Mesenteric fat pad (tissue), 1 donor: Measurements from ENCODE around the gene ZNF444. TPM values are rescaled to one million over a fixed set of nuclear protein-coding genes. Genes with fewer than 3 reads are reported as not detected.
A peak's percentile ranks its signal among the peaks of the same experiment; 100 is the strongest.
"Not testable (repeated sequence)": the region's sequence is repeated elsewhere in the genome, so short reads cannot be mapped to it uniquely, and the experiment has no call there.

Experiments
- DNase-seq: peaks from one replicate; pipeline ENCODE4 v3.0.0-alpha.2; 2020; ENCODE audit warnings: low spot score
- long read RNA-seq: library from polyadenylated mRNA; unstranded; transcript quantifications from one replicate; pipeline ENCODE4 v2.0.0, GENCODE V29; 2020
- total RNA-seq: library from RNA; stranded (reverse); fragmentation: NEBNext Ultra II Directional; extraction: Animal tissue kit (Norgen Biotek cat#: 25700); gene quantifications from one replicate; pipeline ENCODE4 v1.2.1, GENCODE V29; 2021
- donor health status: DM: yes; HTN: yes; CAD: no.

ZNF444 gene
- total RNA-seq = 17.3 TPM
- long read RNA-seq, transcript ZNF444-201 (5 exons, 2,042 nt) = major isoform, 12 of 25 reads
- long read RNA-seq, partial matches to known transcripts = 7 of 25 reads
- long read RNA-seq, other reads (novel, unspliced or antisense) = 4 of 25 reads

DNA sequence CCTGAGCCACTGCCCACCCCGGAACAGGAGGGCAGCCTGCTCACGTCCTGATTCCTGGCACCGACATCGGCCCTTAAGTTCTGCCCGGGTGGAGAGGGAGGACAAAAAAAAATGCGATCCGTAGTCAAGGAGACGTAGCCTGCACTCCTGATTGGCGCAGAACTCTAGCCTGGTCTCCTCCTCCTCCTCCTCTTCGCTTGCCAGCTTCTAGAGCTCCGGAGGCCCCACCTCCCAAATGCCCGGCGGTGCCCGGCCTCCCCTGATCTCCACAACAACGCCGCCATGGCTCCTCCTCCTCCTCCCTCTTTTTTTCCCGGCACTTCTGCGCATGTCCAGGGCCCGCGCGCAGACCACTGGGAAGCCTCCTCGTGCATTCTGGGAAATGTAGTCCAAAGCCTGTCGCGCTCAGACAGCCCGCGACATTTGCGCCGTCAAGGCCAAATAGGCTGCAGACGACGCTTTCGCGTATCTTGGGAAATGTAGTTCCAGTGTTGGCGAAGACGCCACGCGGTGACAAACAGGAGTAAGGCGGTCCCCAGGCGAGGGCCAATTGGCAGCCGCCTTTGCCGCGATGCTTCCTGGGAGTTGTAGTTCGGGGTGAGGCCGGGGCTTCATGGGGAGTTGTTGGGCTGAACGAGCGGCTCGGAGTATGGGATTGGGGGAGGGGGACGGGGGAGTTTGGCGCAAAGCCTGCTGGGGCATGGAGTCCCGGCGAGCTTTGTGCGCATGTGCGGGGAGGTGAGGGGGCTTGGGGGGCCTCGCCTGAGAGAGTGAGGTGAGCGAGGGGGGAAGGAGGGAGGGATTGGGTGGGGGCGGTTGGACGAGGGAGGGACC is at the start of gene ZNF444:
TSS of gene ZNF444 (plus strand) at position 705 of the 834 bp plus-strand sequence. CDS start 5,625 bp downstream, outside the sequence.
- DNase-seq = peak; percentile 100

DNA sequence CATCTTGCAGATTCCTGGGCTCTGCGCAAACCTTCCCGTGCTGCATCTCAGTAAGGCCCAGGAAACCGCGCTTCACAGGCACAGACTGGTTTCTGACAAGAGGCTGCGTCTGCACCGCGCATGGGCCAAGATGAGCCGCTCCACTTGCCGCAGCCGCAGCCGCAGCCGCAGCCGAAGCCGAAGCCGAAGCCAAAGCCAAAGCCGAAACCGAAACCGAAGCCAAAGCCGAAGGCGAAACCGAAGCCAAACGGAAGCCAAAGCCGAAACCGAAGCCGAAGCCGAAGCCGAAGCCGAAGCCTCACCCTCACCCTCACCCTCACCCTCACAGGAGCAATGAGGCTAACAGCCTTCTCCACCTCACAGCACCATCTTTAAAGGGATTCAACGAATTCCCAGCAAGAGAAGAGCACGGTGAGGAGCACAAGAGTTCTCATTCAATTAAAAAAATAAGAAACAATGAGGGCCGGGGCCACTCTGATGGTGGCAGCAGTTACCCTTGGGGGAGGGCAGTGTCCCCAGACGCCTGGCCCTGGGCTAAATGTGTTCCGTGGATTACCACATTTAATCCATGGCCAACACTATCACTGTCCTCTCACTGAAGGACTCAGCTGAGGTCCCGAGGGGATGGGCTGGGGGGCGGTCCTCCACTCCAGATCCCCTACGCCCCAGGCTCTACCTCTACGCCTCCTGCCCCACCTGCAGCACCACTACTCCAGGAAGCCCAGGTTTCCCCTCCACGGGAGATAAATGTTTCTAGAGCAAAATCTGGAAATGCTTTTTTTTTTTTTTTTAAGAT is 49.1 kb upstream of the ZNF444 start:
- DNase-seq = no peak

DNA sequence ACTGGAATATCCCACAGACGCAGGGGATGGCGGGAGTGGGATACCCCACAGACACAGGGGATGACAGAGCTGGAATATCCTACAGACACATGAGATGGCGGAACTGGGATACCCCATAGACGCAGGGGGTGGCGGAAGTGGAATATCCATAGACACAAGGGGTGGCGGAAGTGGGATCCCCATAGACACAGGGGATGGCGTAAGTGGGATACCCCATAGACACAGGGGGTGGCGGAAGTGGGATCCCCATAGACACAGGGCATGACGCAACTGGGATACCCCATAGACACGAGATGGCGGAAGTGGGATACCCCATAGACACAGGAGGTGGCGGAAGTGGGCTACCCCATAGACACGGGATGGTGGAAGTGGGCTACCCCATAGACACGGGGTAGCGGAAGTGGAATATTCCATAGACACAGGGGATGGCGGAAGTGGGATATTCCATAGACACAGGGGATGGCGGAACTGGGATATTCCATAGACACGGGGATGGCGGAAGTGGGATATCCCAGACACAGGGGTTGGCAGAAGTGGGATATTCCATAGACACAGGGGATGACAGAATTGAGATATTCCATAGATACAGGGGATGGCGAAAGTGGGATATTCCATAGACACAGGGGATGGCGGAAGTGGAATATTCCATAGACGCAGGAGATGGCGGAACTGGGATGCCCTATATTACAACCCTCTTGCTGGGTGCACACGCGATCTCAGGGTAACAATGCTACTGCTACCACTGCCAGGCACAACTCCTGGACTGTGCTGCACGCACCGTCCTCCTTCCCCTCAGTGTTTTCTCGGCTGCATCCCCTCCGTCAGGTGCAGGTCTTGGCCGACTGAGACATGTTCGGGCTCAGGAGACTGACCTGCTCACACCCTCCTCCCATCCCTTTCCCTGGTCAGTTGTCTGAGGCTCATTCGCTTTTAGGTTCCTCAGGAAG is 48.1 kb upstream of the ZNF444 start:
- no peak for DNase-seq

GRCh38 chr19:56094449-56094848 is 46.6 kb upstream of the ZNF444 start:
- DNase-seq = no peak

DNA sequence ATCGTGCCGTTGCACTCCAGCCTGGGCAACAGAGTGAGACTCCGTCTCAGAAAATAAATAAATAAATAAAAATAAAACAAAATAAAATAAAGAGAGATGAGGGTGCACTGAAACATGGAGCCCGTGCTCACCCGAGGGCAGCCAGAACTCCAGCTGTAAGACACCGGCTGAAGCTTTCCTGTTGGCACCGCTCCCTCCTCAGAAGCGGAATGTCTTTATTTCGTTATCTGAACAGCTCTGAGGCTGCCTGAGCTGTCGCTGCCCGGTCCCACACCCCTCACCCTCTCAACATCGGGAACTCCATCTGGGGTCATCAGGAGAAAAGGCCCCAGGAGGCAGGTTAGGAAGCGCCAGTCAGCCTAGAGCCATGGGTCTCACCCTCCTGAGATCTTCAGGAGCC is 44.4 kb upstream of the ZNF444 start:
- DNase-seq = no peak

DNA sequence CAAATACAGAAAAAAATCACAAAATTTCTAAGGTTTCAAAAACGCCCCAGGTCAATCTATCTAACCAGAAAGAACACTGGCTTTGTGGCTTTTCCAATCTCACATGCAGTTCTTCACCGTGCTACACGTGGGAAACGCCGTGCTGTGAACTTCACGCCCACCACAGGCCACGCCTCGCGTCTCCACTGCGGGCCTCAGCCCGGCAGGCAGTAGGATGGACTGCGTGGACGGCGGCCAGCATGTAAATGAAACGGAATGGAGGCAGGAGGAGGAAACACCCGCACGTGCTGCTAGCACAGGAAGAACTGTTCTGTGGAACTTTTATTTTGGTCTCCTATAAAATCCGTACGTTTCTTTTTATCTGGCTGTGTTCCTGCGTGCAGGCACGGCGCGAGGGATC is 43.8 kb upstream of the ZNF444 start:
- DNase-seq = no peak

DNA sequence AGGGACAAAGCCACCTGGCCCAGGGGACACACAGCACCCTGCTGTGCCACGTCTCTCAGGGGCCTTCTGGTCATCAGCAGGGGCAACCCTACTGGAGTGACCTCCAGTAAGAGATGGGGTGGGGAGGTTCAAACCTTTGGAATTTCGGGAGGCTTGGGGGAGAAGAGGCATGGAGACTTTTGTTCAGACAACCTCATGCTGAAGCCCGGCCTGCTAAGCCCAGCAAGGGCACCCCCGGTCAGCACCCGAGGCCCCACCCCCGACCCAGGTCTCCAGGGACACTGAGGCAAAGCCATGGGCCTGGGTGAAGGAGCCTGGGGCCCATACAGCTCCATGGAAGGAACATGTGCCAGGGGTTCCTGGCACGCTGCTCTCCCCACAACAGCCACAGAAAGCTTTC is 43.3 kb upstream of the ZNF444 start:
- no peak for DNase-seq

GRCh38 chr19:56098237-56098636 is 42.9 kb upstream of the ZNF444 start:
- DNase-seq = not testable (repeated sequence)

DNA sequence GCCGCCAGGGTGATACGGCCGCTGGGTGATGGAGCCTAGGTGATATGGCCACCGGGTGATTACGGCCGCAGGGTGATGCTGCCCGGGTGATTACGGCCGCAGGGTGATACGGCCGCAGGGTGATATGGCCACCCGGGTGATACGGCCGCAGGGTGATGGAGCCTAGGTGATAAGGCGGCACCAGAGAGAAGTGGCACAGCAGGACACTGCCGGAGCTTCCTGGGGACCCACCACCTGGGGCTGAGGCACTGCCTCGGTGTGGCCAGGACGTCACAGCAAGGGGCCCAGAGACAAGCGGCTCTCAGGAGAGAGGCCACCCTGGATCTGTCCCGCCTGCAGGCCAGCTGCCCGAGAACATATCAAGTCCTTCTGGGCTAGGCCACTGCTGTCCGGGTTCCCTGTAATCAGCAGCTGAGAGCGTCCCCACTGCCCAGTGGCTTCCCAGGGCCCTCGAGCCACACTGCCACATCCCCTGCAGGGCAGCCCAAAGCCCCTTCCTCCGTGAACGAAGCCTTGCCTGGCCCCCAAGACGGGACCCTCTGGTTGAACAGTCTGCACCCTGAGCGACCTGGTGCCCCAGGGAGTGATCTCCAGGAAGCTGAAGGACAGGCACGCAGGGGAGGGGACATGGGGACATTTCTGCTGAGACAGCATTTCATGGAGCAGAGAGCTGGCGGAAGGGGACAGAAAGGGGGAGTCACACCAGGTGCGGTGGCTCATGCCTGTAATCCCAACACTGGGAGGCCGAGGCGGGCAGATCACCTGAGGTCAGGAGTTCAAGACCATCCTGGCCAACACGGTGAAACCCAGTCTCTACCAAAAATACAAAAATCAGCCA is 42.1 kb upstream of the ZNF444 start:
- no peak for DNase-seq

GRCh38 chr19:56099638-56100539 is 41.2 kb upstream of the ZNF444 start:
- no peak for DNase-seq

DNA sequence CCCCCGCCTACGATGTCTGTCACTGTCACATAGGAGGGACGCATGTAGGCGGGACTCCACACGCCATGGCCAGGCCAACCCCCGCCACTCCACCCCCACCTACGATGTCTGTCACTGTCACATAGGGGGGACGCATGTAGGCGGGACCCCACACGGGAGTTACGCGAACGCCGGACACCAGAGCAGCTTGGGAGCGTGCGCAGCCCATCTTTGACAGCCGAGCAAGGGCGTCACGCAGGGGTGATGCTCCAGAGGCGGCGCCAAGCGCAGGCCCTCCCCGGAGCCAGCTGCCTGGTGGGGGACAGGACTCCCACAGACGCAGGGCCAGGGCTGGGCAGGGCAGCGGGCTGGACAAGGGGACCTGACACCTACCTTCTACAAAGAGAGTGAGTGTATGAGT is 40.0 kb upstream of the ZNF444 start:
- no peak for DNase-seq

GRCh38 chr19:56101746-56102535 is 39.1 kb upstream of the ZNF444 start:
- DNase-seq = no peak

- no peak for DNase-seq
Observed at GRCh38 chr19:56103027-56103614, 38.0 kb upstream of the ZNF444 start.

GRCh38 chr19:56104423-56104822 is 36.7 kb upstream of the ZNF444 start:
- DNase-seq = no peak

GRCh38 chr19:56105090-56105701 is 35.9 kb upstream of the ZNF444 start:
- DNase-seq = no peak

GRCh38 chr19:56105831-56106396 is 35.2 kb upstream of the ZNF444 start:
- DNase-seq = not testable (repeated sequence)

DNA sequence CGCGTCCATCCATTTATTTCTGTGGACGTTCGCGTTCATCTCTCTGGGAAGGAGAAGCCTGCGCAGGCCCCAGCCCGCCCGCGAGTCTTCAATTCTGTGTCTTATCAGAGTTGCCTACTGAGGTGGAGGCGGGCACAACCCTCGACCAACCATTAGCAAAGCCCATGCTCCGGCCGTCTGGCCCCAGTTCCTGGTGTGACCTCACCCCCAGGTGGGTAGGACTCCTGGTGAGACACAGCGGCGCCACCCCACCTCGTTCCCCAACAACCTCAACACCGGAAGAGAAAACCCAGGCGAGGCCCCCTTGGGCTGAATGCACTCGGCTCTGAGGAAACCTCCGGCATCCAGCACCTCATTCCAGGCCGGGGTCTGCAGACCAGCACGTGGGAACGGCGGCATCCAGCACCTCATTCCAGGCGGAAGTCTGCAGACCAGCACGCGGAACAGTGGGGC is 34.7 kb upstream of the ZNF444 start:
- DNase-seq = no peak
